ENCODE results near the gene SNN. TPM values are rescaled to one million over a fixed set of nuclear protein-coding genes. Genes with fewer than 3 reads are reported as not detected.

Gene SNN
- total and polyA plus RNA-seq, 7 donors: 5.1 to 15.3 (median 13.0) TPM

DNA sequence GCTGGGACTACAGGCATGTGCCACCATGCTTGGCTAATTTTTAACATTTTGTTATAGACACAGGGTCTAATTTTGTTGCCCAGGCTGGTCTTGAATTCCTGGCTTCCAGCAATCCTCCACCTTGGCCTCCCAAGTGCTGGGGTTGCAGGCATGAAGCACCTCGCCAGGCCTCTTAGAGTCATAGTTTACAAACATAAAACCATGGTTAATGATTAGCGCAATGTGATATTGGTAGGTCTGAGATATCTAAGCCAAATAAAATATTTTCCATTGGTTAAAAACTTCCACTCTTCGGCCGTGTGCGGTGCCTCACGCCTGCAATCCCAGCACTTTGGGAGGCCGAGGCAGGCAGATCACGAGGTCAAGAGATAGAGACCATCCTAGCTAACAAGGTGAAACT, 57.8 kb downstream of the SNN start:
- H3K36me3 ChIP-seq: peaks cover 0 to 82% (median 27%) of the 10 kb centered on the region in 4 donors
- H3K4me1 ChIP-seq: peaks cover 0 to 16% (median 8%) of the 10 kb centered on the region in 4 donors
- 21 to 68% methylated on average over 8 of the region's 8 CpGs for WGBS, 2 donors
- no peaks in the 10 kb centered on the region for H3K9me3 ChIP-seq
- H3K4me3 ChIP-seq: no peak overlapping the region
- peak overlapping the region in 3 of 4 donors; percentile 5 to 53 (median 25) for H3K27ac ChIP-seq
- TF ChIP-seq EP300 (IDR thresholded peaks at IDR 0.05) (no peak), POLR2AphosphoS5 (IDR thresholded peaks at IDR 0.05) (no peak), POLR2A (IDR thresholded peaks at IDR 0.05) (no peak)
- TF ChIP-seq, protein P1, sequence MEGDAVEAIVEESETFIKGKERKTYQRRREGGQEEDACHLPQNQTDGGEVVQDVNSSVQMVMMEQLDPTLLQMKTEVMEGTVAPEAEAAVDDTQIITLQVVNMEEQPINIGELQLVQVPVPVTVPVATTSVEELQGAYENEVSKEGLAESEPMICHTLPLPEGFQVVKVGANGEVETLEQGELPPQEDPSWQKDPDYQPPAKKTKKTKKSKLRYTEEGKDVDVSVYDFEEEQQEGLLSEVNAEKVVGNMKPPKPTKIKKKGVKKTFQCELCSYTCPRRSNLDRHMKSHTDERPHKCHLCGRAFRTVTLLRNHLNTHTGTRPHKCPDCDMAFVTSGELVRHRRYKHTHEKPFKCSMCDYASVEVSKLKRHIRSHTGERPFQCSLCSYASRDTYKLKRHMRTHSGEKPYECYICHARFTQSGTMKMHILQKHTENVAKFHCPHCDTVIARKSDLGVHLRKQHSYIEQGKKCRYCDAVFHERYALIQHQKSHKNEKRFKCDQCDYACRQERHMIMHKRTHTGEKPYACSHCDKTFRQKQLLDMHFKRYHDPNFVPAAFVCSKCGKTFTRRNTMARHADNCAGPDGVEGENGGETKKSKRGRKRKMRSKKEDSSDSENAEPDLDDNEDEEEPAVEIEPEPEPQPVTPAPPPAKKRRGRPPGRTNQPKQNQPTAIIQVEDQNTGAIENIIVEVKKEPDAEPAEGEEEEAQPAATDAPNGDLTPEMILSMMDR (IDR thresholded peaks at IDR 0.05): no peak
- DNase-seq: no peak
- intact Hi-C loops (cut with DNase I): no loop called here
- no peaks in the 10 kb centered on the region for H3K27me3 ChIP-seq

DNA sequence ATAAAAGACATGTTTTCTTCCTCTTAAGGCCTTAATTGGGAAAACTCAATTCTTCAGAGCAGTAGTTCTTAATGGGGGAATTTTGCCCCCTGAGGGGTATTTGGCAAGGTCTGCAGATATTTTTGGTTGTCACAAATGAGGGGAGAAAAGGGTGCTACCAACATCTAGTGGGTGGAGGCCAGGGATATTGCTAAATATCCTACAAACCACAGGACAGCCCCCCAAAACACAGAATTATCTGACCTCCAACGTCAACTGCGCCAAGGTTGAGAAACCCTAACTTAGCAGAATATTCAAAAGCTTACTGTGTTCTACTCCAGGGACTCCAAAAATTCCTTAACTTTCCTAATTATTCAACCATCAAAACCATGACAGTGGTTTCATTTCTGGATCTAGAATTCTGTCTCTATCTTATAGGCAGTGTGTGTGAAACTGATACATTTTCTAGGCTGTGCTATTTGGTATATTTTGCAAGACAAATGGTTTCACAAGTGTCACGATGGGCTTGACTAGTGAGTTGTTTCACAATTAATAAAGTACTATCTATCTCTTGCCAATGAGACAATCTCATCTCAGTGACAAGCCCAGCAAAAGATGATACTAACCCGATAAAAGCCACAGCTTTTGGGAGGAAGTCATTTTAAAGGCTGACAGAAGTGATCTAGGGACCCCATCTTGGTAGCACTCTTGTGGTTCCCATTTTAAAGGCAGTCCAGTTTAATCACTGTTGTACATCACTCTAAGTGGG, 59.7 kb downstream of the SNN start:
- Histone ChIP-seq H3K9me3 (no peaks in the 10 kb centered on the region), H3K4me3 (no peak overlapping the region), H3K27ac (no peak overlapping the region), H3K27me3 (no peaks in the 10 kb centered on the region), H3K4me1 (peaks cover 0 to 16% (median 8%) of the 10 kb centered on the region in 4 donors), H3K36me3 (peaks cover 0 to 84% (median 31%) of the 10 kb centered on the region in 4 donors)
- intact Hi-C loops (cut with DNase I): no loop called here
- DNase-seq: no peak
- TF ChIP-seq EP300 (IDR thresholded peaks at IDR 0.05) (no peak), POLR2AphosphoS5 (IDR thresholded peaks at IDR 0.05) (no peak), POLR2A (IDR thresholded peaks at IDR 0.05) (no peak)
- TF ChIP-seq, protein P1 (IDR thresholded peaks at IDR 0.05): no peak
- WGBS, 2 donors: 79 to 87% methylated on average over 4 of the region's 4 CpGs

Other genes starting within 250 kb of the SNN start
- 10 to 100 TPM; 20.6 to 55.1 (median 39.9) TPM for gene LITAF, start 81.5 kb upstream of the SNN start, total RNA-seq
- gene LITAF, start 81.5 kb upstream of the SNN start, polyA plus RNA-seq: 100 to 1,000 TPM; 176 to 307 (median 195) TPM
- 10 to 100 TPM; 25.3 to 35.2 (median 28.8) TPM for gene TXNDC11, start 74.4 kb downstream of the SNN start, total RNA-seq
- 10 to 100 TPM; 34.9 to 54.0 (median 37.8) TPM for gene TXNDC11, start 74.4 kb downstream of the SNN start, polyA plus RNA-seq
- gene ZC3H7A, start 128.8 kb downstream of the SNN start, total RNA-seq: 10 to 100 TPM; 45.5 to 62.5 (median 55.7) TPM
- 10 to 100 TPM; 19.9 to 23.5 (median 22.8) TPM for gene ZC3H7A, start 128.8 kb downstream of the SNN start, polyA plus RNA-seq
- gene RSL1D1, start 183.1 kb downstream of the SNN start, total RNA-seq: 100 to 1,000 TPM; 134 to 177 (median 148) TPM
- gene RSL1D1, start 183.1 kb downstream of the SNN start, polyA plus RNA-seq: 10 to 100 TPM; 36.5 to 85.5 (median 78.7) TPM
- 10 to 100 TPM; 51.8 to 73.5 (median 52.3) TPM for gene GSPT1, start 247.5 kb downstream of the SNN start, total RNA-seq
- gene GSPT1, start 247.5 kb downstream of the SNN start, polyA plus RNA-seq: 10 to 100 TPM; 43.8 to 55.3 (median 51.1) TPM

Measured in sigmoid colon (tissue), 7 donors.